Measurements from ENCODE around the gene ARHGAP28. TPM values are rescaled to one million over a fixed set of nuclear protein-coding genes. Genes with fewer than 3 reads are reported as not detected.

Gene ARHGAP28
- total RNA-seq, 1 donor from 2014 or later = 161 TPM

GRCh38 chr18:6755107-6755506, 25.6 kb downstream of the ARHGAP28 start:
- Mint-ChIP-seq H3K36me3 (peaks cover 12% of the 10 kb centered on the region), H3K4me3 (no peak overlapping the region), H3K9me3 (peaks cover 8% of the 10 kb centered on the region), H3K4me1 (peaks cover 69% of the 10 kb centered on the region), H3K27me3 (ENCODE audit: low read depth) (no peaks in the 10 kb centered on the region), H3K27ac (peak overlapping the region; percentile 1)
- no peak for TF ChIP-seq CTCF (IDR thresholded peaks at IDR 0.05; ENCODE audit: unreplicated experiment)
- DNase-seq (ENCODE audit: low spot score in 2 of 2, unreplicated experiment in 2 of 2) = no peak

- peak overlapping the region; percentile 71 for H3K27ac Mint-ChIP-seq
- H3K36me3 Mint-ChIP-seq = peaks cover 5% of the 10 kb centered on the region
- H3K9me3 Mint-ChIP-seq = no peaks in the 10 kb centered on the region
- no peak overlapping the region for H3K4me3 Mint-ChIP-seq
- no peak for TF ChIP-seq CTCF (IDR thresholded peaks at IDR 0.05; ENCODE audit: unreplicated experiment)
- H3K4me1 Mint-ChIP-seq = peaks cover 68% of the 10 kb centered on the region
- no peak for DNase-seq (ENCODE audit: low spot score in 2 of 2, unreplicated experiment in 2 of 2)
- no peaks in the 10 kb centered on the region for H3K27me3 Mint-ChIP-seq (ENCODE audit: low read depth)
Measured at GRCh38 chr18:6757931-6758330, 28.4 kb downstream of the ARHGAP28 start.

- peaks cover 3% of the 10 kb centered on the region for H3K36me3 Mint-ChIP-seq
- H3K9me3 Mint-ChIP-seq = no peaks in the 10 kb centered on the region
- H3K27me3 Mint-ChIP-seq (ENCODE audit: low read depth) = no peaks in the 10 kb centered on the region
- no peak overlapping the region for H3K4me3 Mint-ChIP-seq
- H3K27ac Mint-ChIP-seq = peak overlapping the region; percentile 73
- no peak for DNase-seq (ENCODE audit: low spot score in 2 of 2, unreplicated experiment in 2 of 2)
- TF ChIP-seq CTCF (IDR thresholded peaks at IDR 0.05; ENCODE audit: unreplicated experiment) = no peak
- peaks cover 71% of the 10 kb centered on the region for H3K4me1 Mint-ChIP-seq
Measured at GRCh38 chr18:6759579-6759978, 30.1 kb downstream of the ARHGAP28 start.

DNA sequence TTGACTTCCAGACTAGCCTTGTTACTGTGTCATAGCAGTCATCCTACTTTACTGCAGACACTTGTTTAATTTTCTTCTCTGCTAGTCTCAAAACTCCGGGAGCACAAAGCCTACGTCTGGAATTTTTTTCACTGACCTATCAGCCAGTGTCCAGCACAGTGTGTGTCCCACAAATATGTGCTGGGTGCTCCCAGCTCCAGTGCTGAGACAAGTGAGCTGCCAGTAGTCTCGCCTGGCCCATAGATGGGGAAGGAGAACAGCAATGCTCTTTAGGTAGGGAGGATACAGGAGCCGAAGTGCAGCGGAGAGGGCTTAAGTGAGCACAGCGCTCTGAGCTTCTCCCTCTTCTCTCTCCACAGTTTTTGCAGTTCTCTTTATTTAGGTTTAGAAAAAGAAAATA, 34.0 kb downstream of the ARHGAP28 start:
- TF ChIP-seq CTCF (IDR thresholded peaks at IDR 0.05; ENCODE audit: unreplicated experiment) = no peak
- Mint-ChIP-seq H3K27me3 (ENCODE audit: low read depth) (no peaks in the 10 kb centered on the region), H3K9me3 (peaks cover 26% of the 10 kb centered on the region), H3K27ac (peak overlapping the region; percentile 94), H3K4me1 (peaks cover 70% of the 10 kb centered on the region), H3K36me3 (peaks cover 25% of the 10 kb centered on the region), H3K4me3 (no peak overlapping the region)
- no peak for DNase-seq (ENCODE audit: low spot score in 2 of 2, unreplicated experiment in 2 of 2)

GRCh38 chr18:6764382-6764781, 34.9 kb downstream of the ARHGAP28 start:
- Mint-ChIP-seq H3K27ac (peak overlapping the region; percentile 94), H3K27me3 (ENCODE audit: low read depth) (no peaks in the 10 kb centered on the region), H3K4me3 (no peak overlapping the region), H3K4me1 (peaks cover 65% of the 10 kb centered on the region), H3K36me3 (peaks cover 28% of the 10 kb centered on the region), H3K9me3 (peaks cover 26% of the 10 kb centered on the region)
- no peak for DNase-seq (ENCODE audit: low spot score in 2 of 2, unreplicated experiment in 2 of 2)
- TF ChIP-seq CTCF (IDR thresholded peaks at IDR 0.05; ENCODE audit: unreplicated experiment) = no peak

- TF ChIP-seq CTCF (IDR thresholded peaks at IDR 0.05; ENCODE audit: unreplicated experiment) = no peak
- Mint-ChIP-seq H3K4me1 (peaks cover 69% of the 10 kb centered on the region), H3K4me3 (peak overlapping the region; percentile 56), H3K27ac (peak overlapping the region; percentile 96), H3K27me3 (ENCODE audit: low read depth) (no peaks in the 10 kb centered on the region), H3K36me3 (peaks cover 2% of the 10 kb centered on the region), H3K9me3 (no peaks in the 10 kb centered on the region)
- DNase-seq (ENCODE audit: low spot score in 2 of 2, unreplicated experiment in 2 of 2) = no peak
Measured at GRCh38 chr18:6773777-6774176, 44.3 kb downstream of the ARHGAP28 start.

All from mesothelial cell of epicardium (in vitro differentiated cells).